NCI-H1694 (cell line): ENCODE results near the gene FBH1.
"Not testable (repeated sequence)": the region's sequence is repeated elsewhere in the genome, so short reads cannot be mapped to it uniquely, and the experiment has no call there.

Source experiments
- DNase-seq: peaks from one replicate; lab custom pipeline; 2025; lab: John Stamatoyannopoulos, UW

The FBH1 gene

GRCh38 chr10:5942001-5942400, 52.0 kb downstream of the FBH1 start:
- DNase-seq, result no peak

GRCh38 chr10:5942474-5942873, 52.4 kb downstream of the FBH1 start:
- DNase-seq, result no peak

- no peak for DNase-seq
Observed at GRCh38 chr10:5943536-5943935, 53.5 kb downstream of the FBH1 start.

GRCh38 chr10:5944389-5945189, 54.5 kb downstream of the FBH1 start:
- DNase-seq, result no peak

GRCh38 chr10:5945190-5945509, 55.1 kb downstream of the FBH1 start:
- no peak for DNase-seq

- no peak for DNase-seq
Observed at GRCh38 chr10:5945561-5946418, 55.7 kb downstream of the FBH1 start.

- DNase-seq, result not testable (repeated sequence)
Observed at GRCh38 chr10:5946419-5946775, 56.4 kb downstream of the FBH1 start.

- no peak for DNase-seq
Observed at GRCh38 chr10:5946786-5947185, 56.7 kb downstream of the FBH1 start.

- DNase-seq, result no peak
Observed at GRCh38 chr10:5947471-5948207, 57.6 kb downstream of the FBH1 start.

GRCh38 chr10:5948208-5948585, 58.2 kb downstream of the FBH1 start:
- no peak for DNase-seq

- no peak for DNase-seq
Observed at GRCh38 chr10:5949009-5949759, 59.1 kb downstream of the FBH1 start.

GRCh38 chr10:5951167-5951711, 61.2 kb downstream of the FBH1 start:
- no peak for DNase-seq

- DNase-seq, result no peak
Observed at GRCh38 chr10:5951721-5952407, 61.8 kb downstream of the FBH1 start.

GRCh38 chr10:5952731-5953385, 62.8 kb downstream of the FBH1 start:
- DNase-seq, result no peak

- DNase-seq, result no peak
Observed at GRCh38 chr10:5953676-5954075, 63.6 kb downstream of the FBH1 start.

GRCh38 chr10:5956146-5956936, 66.3 kb downstream of the FBH1 start:
- no peak for DNase-seq

GRCh38 chr10:5958077-5958476, 68.0 kb downstream of the FBH1 start:
- no peak for DNase-seq

- DNase-seq, result no peak
Observed at GRCh38 chr10:5958675-5959074, 68.6 kb downstream of the FBH1 start.

- DNase-seq, result no peak
Observed at GRCh38 chr10:5959142-5959541, 69.1 kb downstream of the FBH1 start.

GRCh38 chr10:5959581-5960069, 69.6 kb downstream of the FBH1 start:
- DNase-seq, result no peak
